HG03457 (cell line): ENCODE data around the gene FAM216A.
"Not testable (repeated sequence)": the region's sequence is repeated elsewhere in the genome, so short reads cannot be mapped to it uniquely, and the experiment has no call there.

ENCODE experiments used
- ATAC-seq: cut with Tn5 transposase; IDR thresholded peaks from one replicate; pipeline ENCODE4 v1.9.1; 2021; ENCODE audit warnings: moderate number of reproducible peaks; ENCODE audit not compliant: unreplicated experiment

FAM216A gene, protein sequence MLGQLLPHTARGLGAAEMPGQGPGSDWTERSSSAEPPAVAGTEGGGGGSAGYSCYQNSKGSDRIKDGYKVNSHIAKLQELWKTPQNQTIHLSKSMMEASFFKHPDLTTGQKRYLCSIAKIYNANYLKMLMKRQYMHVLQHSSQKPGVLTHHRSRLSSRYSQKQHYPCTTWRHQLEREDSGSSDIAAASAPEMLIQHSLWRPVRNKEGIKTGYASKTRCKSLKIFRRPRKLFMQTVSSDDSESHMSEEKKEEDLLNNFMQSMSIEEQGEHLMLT

DNA sequence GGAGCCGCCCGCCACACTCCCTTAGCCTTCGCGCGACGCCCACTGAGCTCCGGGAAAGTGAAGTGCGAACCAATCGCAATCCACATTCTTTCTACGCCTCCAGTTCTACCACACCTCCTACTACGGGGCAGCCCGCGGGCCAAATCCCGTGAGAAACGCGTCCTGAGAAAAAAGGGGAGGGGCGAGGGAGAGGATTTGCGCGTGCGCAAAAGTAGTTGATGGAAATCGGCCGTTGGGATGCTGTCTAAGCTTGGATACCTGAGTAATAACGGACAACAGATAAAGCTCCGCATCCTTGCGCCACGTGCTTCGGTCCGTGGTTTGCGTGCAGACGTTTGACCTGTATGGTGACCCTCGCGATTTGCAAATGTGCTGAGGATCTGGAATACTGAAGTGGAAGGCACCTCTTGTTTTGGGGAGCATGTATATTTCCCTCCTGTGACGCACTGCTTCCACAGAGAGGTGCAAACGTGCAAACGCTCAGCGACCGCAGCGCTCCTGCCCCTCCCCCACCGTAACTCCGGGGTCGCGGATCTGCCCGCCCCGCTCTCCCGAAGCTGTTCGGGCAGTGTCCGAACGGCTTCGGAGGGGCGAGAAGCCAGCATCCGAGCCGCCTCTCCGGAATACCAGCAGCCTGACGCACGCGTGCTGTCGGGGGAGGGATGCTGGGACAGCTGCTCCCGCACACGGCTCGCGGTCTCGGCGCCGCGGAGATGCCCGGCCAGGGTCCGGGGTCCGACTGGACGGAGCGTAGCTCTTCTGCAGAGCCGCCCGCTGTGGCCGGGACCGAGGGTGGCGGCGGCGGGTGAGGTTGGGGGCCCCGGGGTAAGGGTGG, at the start of gene FAM216A, which contains the start of gene GPN3:
Gene FAM216A (plus strand): TSS at position 632 of the 835 bp plus-strand sequence. CDS start 31 bp downstream, at position 663.
Gene GPN3 (minus strand): TSS at position 44 of the 835 bp plus-strand sequence. CDS start 54 bp downstream, outside the sequence.
- ATAC-seq, result peak; percentile 57

DNA sequence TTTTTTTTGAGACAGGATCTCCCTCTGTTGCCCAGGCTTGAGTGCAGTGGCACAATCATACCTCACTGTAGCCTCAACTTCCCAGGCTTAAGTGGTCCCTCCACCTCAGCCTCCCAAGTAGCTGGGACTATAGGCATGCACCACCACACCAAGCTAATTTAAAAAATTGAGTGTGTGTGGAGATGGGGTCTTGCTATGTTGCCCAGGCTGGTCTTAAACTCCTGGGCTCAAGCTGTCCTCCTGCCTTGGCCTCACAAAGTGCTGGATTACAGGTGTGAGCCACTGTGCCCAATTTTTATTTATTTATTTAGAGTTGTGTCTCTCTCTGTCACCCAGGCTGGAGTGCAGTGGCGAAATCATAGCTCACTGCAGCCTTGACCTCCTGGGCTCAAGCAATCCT, 48.0 kb upstream of the FAM216A start:
- ATAC-seq, result not testable (repeated sequence)

DNA sequence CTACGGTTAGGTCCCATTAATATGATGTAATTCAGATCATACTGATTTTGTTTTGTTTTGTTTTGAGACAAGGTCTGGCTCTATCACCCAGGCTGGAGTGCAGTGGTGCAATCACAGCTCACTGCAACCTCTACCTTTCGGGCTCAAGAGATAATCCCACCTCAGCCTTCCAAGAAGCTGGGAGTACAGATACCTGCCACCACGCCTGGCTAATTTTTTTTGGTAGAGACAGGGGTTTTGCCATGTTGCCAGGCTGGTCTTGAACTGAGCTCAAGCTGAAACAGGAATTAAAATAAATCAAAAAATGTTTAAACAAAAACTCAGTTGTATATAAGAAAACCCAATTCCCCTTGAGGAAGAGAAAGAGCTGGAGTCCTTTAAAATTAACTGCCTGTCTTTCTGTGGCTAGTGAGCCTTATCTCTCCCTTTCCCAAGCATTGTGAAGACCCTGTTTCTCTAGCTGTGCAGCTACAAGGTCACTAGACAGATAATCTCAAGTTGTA, 47.4 kb upstream of the FAM216A start:
- no peak for ATAC-seq

DNA sequence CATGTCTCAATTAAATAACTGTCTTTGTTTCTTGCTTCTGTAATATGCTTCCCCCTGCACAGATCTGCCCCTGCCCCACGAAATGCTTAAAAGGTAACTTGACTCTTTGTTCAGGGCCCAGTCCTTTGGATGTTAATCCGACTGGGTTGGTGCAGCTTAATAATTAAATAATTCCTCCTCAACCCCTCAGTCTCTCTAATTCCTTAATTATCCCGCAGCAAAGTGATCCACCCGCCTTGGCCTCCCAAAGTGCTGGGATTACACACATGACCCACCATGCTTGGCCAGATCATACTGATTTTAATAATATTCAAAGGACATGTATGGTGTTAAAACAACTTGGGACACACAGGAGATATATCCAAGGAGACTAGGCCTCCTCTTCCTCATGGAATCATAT, 46.9 kb upstream of the FAM216A start:
- ATAC-seq, result no peak

DNA sequence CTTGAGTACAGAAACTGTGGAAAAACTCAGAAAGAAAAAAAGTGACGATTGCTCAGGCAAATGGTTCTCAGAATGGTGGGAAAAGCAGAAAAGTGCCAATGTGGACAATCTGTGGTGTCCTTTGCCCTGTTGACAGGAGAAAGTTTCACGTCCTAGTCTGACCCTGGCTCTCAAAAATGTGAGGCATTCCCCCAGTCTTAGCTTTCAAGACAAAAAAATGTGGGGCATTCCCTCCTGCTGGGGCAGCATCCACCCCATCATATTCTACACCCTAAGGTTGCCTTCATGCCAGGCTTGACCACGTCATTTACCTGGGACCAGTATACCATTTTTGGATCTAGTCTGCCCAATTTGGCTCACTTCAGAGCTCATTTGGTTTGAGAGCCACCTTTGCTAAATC, 44.4 kb upstream of the FAM216A start:
- ATAC-seq, result no peak

DNA sequence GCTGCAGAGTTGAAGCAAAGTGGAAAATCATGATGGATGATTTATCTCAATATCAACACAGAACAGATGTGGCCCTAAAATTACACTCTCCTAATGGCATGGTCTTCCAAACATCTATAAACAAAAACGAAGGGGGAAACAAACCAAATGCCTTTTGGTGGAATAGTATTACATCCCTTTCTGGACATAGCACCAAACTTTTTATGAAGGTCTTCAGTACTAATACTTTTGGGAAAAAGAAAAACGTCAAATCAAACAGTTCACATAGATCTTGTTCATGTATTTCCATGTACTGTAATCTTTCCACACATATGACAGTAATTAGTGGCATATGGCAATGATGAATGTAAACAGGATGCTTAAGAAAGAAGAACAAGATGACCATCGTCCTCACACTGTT, 42.2 kb upstream of the FAM216A start:
- ATAC-seq, result no peak

DNA sequence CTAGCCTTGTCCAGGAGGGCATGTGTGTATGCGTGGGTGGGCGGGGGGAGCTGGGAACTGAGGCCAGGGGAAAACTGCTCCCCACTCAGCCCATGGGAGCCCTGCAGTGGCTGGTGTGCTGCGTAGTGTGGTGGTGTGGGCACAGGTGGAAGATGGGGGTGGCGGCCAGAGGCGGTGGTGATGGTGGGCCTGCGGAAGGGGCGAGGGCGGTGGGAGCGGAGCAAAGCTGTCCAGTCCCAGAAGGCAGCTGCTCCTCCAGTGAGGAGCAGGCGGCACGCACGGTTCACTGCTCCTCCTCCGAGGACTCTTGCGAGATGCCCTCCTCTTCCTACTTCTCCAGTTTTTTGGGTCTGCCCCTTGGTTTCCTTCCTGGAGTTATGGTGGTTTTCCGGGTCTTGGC, 39.0 kb upstream of the FAM216A start:
- ATAC-seq, result not testable (repeated sequence)

DNA sequence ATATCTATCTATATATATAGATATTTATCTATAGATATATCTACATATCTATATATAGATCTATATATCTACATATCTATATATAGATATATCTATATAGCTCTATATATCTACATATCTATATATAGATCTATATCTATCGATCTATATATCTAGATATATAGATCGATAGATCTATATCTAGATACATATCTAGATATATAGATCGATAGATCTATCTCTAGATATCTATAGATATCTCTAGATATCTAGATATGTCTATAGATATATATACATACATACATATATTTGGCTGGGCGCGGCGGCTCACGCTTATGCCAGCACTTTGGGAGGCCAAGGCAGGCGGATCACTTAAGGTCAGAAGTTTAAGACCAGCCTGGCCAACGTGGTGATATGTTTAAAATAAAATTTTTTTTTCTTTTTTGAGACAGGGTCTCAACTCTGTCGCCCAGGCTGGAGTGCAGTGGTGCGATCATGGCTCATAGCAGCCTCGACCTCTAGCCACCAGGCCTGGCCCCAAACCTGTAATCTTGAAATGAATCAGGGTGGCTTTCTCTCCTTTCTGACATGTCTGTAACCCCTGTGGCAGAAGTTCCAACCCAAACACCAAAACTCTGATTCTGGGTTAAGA, 36.6 kb upstream of the FAM216A start:
- ATAC-seq, result no peak

GRCh38 chr12:110436231-110436630, 32.4 kb upstream of the FAM216A start:
- ATAC-seq, result no peak

GRCh38 chr12:110444455-110444854, 24.2 kb upstream of the FAM216A start:
- ATAC-seq, result no peak

- ATAC-seq, result peak; percentile 87
Measured at GRCh38 chr12:110449799-110450497, 18.7 kb upstream of the FAM216A start, which contains the start of gene ARPC3. ARPC3 (minus strand) TSS chr12:110450337; CDS start chr12:110450260, 77 bp downstream.

- no peak for ATAC-seq
Measured at GRCh38 chr12:110451263-110451662, 17.4 kb upstream of the FAM216A start.

DNA sequence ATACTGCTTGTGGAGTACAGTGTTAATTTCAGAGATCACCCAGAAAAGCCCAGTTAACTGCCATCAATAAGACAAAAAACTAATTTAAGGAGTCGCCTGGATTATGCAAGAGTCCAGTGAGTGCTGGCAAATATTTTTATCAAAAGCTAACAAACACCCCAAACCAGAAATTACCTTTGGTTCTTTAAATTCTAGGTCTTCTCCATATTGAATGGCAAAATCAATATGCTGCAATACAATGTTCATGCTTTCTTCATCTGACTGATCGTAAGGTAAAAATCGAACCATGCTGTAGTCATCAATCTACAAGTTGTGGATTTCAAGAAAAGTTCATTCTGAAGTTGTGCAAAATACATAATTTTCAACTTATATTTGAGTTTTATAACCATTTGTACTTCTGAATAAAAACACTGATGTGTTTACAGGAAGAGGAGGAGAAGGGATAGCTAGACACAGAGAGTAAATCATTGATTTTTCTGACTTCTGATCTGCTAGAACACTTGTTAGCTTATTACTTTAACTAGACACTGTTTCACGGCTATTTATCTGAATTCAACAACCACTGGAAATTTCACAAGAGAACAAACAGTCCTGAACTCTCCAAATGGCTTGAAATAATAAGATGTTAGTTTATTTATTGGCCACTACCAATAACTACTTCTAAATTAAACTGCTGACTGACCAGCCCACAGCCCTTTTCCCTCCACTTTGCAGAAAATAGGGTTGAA, 14.9 kb upstream of the FAM216A start:
- no peak for ATAC-seq

GRCh38 chr12:110458756-110459155, 9.9 kb upstream of the FAM216A start:
- ATAC-seq, result no peak

DNA sequence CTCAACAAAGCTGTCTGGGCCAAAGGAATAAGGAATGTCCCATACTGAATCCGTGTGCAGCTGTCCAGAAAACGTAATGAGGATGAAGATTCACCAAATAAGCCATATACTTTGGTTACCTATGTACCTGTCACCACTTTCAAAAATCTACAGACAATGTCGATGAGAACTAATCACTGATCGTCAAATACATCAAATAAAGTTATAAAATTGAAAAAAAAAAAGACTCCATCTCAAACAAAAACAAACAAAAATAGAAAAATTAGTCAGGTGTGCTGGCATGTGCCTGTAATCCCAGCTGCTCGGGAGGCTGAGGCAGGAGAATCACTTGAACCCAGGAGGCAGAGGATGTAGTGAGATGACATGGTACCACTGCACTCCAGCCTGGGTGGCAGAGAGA, 7.5 kb upstream of the FAM216A start:
- ATAC-seq, result not testable (repeated sequence)

GRCh38 chr12:110465024-110465423, 3.6 kb upstream of the FAM216A start:
- ATAC-seq, result no peak

DNA sequence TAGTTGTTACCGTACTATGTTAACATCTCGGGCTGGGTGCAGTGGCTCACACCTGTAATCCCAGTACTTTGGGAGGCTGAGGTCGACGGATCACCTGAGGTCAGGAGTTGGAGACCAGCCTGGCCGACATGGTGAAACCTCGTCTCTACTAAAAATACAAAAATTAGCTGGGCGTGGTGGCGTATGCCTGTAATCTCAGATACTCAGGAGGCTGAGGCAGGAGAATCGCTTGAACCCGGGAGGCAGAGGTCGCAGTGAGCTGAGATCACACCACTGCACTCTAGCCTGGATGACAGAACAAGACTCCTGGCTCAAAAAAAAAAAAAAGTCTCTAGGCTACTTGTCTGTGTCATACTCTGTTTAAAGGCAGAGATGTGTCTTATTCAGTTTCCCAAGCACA, 2.9 kb upstream of the FAM216A start:
- ATAC-seq, result not testable (repeated sequence)

DNA sequence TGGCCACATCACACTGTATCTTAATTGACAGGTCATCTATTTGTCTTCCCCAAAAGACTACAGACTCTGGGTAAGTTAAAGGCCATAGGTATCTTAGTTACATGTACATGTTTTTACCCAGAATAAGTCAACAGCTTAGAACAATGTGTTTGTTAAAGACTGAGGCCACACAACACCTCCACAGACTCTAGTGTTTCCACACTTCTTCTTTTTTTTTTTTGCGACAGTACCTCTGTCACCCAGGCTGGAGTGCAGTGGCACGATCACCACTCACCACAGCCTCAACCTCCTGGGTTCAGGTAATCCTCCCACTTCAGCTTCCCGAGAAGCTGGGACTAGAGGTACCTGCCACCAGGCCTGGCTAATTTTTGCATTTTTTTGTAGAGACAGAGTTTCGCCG, 1.9 kb upstream of the FAM216A start:
- ATAC-seq, result no peak

GRCh38 chr12:110467847-110468213, 815 bp upstream of the FAM216A start:
- ATAC-seq, result no peak

DNA sequence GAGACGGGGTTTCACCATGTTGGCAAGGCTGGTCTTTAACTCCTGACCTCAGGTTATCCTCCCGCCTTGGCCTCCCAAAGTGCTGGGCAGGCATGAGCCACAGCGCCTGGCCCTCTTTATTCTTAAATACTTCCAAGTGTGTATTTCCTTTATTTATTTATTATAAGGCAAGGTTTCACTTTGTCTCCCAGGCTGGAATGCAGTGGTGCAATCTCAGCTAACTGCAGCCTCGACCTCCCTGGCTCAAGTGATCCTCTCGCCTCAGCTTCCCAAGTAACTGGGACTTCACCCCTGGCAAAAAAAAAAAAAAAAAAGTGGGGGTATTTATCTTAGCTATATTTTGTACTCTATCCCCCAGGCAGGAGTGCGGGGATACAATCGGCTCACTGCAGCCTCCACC, 6.8 kb downstream of the FAM216A start:
- no peak for ATAC-seq
